ENCODE data around the gene CALM1.

CALM1 gene

DNA sequence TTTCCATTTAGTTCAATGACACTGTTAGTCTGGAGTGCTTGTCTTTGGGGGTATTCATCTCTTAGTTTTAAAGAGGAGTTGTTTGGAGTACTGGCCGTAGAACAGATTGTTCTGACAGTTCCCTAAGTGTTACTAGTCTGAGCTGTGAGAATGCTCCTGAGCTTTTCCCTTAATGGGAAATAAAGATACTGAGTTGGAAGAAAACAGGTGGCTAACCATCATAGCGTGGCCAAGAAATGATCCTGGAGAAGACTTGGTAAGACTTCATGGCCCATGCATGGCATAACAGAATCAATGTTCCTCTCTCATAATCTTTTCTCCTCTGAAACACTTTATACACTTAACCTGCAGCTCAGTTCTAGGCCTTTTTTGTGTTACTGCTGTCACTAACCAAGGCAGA, 6.2 kb downstream of the CALM1 start:
- peaks cover 3% of the 10 kb centered on the region for H3K4me1 ChIP-seq (ENCODE audit: insufficient read depth, insufficient read length)
- no peaks in the 10 kb centered on the region for H3K9me3 ChIP-seq (ENCODE audit: insufficient read depth, low read length)
- peaks cover 81% of the 10 kb centered on the region for H3K36me3 ChIP-seq (ENCODE audit: insufficient read depth, insufficient read length, low read length)
- no peak overlapping the region for H3K4me3 ChIP-seq (ENCODE audit: insufficient read length, low read depth)
- no peak for TF ChIP-seq ZNF274 (IDR thresholded peaks at IDR 0.05; ENCODE audit: low read depth, low read length)
- no peak for TF ChIP-seq YY1 (IDR thresholded peaks at IDR 0.05; ENCODE audit: insufficient read depth, insufficient read length)
- no peak for TF ChIP-seq SUZ12 (IDR thresholded peaks at IDR 0.05; ENCODE audit: extremely low read depth, insufficient read depth, insufficient read length)
- no peak overlapping the region for H3K9ac ChIP-seq (ENCODE audit: insufficient read length, low read depth)
- DNase-seq (ENCODE audit: low read depth, low spot score) = no peak
- no peaks in the 10 kb centered on the region for H3K27me3 ChIP-seq (ENCODE audit: insufficient read depth, insufficient read length)

DNA sequence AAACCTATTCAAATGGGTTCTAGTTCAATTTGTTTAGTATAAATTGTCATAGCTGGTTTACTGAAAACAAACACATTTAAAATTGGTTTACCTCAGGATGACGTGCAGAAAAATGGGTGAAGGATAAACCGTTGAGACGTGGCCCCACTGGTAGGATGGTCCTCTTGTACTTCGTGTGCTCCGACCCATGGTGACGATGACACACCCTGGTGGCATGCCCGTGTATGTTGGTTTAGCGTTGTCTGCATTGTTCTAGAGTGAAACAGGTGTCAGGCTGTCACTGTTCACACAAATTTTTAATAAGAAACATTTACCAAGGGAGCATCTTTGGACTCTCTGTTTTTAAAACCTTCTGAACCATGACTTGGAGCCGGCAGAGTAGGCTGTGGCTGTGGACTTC, 8.3 kb downstream of the CALM1 start:
- H3K9me3 ChIP-seq (ENCODE audit: insufficient read depth, low read length) = no peaks in the 10 kb centered on the region
- no peak overlapping the region for H3K9ac ChIP-seq (ENCODE audit: insufficient read length, low read depth)
- no peak overlapping the region for H3K4me3 ChIP-seq (ENCODE audit: insufficient read length, low read depth)
- peaks cover 8% of the 10 kb centered on the region for H3K4me1 ChIP-seq (ENCODE audit: insufficient read depth, insufficient read length)
- peaks cover 74% of the 10 kb centered on the region for H3K36me3 ChIP-seq (ENCODE audit: insufficient read depth, insufficient read length, low read length)
- no peaks in the 10 kb centered on the region for H3K27me3 ChIP-seq (ENCODE audit: insufficient read depth, insufficient read length)
- DNase-seq (ENCODE audit: low read depth, low spot score) = no peak
- TF ChIP-seq SUZ12 (IDR thresholded peaks at IDR 0.05; ENCODE audit: extremely low read depth, insufficient read depth, insufficient read length) = no peak
- TF ChIP-seq YY1 (IDR thresholded peaks at IDR 0.05; ENCODE audit: insufficient read depth, insufficient read length) = no peak
- TF ChIP-seq ZNF274 (IDR thresholded peaks at IDR 0.05; ENCODE audit: low read depth, low read length) = no peak

DNA sequence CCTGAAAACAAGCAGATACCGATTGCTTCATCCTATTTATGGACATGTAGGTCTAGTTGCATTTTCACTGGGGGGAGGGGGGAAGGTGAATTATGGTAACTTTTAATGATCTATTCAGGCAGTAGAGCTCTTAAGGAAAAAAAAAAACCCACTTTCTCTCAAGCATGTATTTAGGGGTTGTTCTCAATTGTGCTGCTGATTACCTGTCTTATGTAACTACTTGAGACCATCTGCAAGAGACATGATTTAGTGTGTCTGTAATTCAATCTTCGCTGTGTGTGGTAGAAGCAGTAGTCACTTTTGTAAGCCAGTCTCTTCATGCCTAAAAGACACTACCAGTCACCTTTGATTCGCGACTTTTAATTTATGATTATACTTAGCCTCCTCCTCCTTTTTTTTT, 8.9 kb downstream of the CALM1 start:
- no peak overlapping the region for H3K4me3 ChIP-seq (ENCODE audit: insufficient read length, low read depth)
- DNase-seq (ENCODE audit: low read depth, low spot score) = no peak
- no peak overlapping the region for H3K9ac ChIP-seq (ENCODE audit: insufficient read length, low read depth)
- no peak for TF ChIP-seq YY1 (IDR thresholded peaks at IDR 0.05; ENCODE audit: insufficient read depth, insufficient read length)
- TF ChIP-seq ZNF274 (IDR thresholded peaks at IDR 0.05; ENCODE audit: low read depth, low read length) = no peak
- TF ChIP-seq SUZ12 (IDR thresholded peaks at IDR 0.05; ENCODE audit: extremely low read depth, insufficient read depth, insufficient read length) = no peak
- no peaks in the 10 kb centered on the region for H3K9me3 ChIP-seq (ENCODE audit: insufficient read depth, low read length)
- H3K27me3 ChIP-seq (ENCODE audit: insufficient read depth, insufficient read length) = no peaks in the 10 kb centered on the region
- H3K36me3 ChIP-seq (ENCODE audit: insufficient read depth, insufficient read length, low read length) = peaks cover 68% of the 10 kb centered on the region
- peaks cover 8% of the 10 kb centered on the region for H3K4me1 ChIP-seq (ENCODE audit: insufficient read depth, insufficient read length)

DNA sequence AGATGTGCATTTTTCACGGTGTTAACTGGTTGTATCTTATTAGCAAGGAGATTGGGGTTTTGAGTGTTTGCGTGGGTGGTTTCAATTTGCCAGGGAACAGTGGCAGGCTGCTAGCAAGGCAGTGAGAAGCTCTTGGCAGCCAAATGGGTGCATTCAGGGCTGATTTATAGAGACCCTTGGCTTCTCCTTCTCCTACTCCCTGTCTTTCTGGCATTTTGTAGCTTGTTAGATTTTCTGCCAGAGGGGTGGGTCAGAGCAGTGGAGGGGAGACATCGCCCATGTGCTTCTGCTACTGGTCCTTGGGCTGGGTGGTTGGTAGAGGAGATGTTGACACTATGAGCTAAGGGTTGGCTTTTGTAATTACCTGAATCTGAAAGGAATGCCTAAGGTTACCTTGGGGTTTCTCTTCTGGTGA, 9.6 kb downstream of the CALM1 start:
- peaks cover 61% of the 10 kb centered on the region for H3K36me3 ChIP-seq (ENCODE audit: insufficient read depth, insufficient read length, low read length)
- H3K4me1 ChIP-seq (ENCODE audit: insufficient read depth, insufficient read length) = peaks cover 8% of the 10 kb centered on the region
- no peak overlapping the region for H3K4me3 ChIP-seq (ENCODE audit: insufficient read length, low read depth)
- TF ChIP-seq SUZ12 (IDR thresholded peaks at IDR 0.05; ENCODE audit: extremely low read depth, insufficient read depth, insufficient read length) = no peak
- no peak for TF ChIP-seq ZNF274 (IDR thresholded peaks at IDR 0.05; ENCODE audit: low read depth, low read length)
- TF ChIP-seq YY1 (IDR thresholded peaks at IDR 0.05; ENCODE audit: insufficient read depth, insufficient read length) = no peak
- no peaks in the 10 kb centered on the region for H3K9me3 ChIP-seq (ENCODE audit: insufficient read depth, low read length)
- H3K9ac ChIP-seq (ENCODE audit: insufficient read length, low read depth) = no peak overlapping the region
- H3K27me3 ChIP-seq (ENCODE audit: insufficient read depth, insufficient read length) = no peaks in the 10 kb centered on the region
- DNase-seq (ENCODE audit: low read depth, low spot score) = no peak

DNA sequence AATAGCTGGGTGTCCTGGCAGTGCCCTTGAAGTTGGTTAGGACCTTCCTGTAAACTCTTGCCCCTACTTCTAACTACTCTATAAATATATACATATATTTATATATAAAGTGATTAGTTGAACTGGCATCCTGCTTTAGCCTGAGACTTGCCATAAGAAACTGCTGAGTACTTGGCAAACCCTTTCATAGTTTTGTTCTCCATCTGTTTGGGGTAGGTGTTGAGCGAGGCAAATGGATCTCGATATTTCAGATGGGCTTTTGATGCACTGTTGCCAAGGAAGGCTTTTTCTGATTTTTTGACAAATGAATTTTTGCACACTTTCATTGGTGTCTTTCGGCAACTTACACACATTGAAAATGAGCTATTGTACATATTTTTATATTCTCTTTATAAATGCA, 10.4 kb downstream of the CALM1 start:
- peaks cover 8% of the 10 kb centered on the region for H3K4me1 ChIP-seq (ENCODE audit: insufficient read depth, insufficient read length)
- H3K9me3 ChIP-seq (ENCODE audit: insufficient read depth, low read length) = no peaks in the 10 kb centered on the region
- TF ChIP-seq YY1 (IDR thresholded peaks at IDR 0.05; ENCODE audit: insufficient read depth, insufficient read length) (no peak), SUZ12 (IDR thresholded peaks at IDR 0.05; ENCODE audit: extremely low read depth, insufficient read depth, insufficient read length) (no peak), ZNF274 (IDR thresholded peaks at IDR 0.05; ENCODE audit: low read depth, low read length) (no peak)
- no peak for DNase-seq (ENCODE audit: low read depth, low spot score)
- no peak overlapping the region for H3K9ac ChIP-seq (ENCODE audit: insufficient read length, low read depth)
- peaks cover 53% of the 10 kb centered on the region for H3K36me3 ChIP-seq (ENCODE audit: insufficient read depth, insufficient read length, low read length)
- no peaks in the 10 kb centered on the region for H3K27me3 ChIP-seq (ENCODE audit: insufficient read depth, insufficient read length)
- H3K4me3 ChIP-seq (ENCODE audit: insufficient read length, low read depth) = no peak overlapping the region

DNA sequence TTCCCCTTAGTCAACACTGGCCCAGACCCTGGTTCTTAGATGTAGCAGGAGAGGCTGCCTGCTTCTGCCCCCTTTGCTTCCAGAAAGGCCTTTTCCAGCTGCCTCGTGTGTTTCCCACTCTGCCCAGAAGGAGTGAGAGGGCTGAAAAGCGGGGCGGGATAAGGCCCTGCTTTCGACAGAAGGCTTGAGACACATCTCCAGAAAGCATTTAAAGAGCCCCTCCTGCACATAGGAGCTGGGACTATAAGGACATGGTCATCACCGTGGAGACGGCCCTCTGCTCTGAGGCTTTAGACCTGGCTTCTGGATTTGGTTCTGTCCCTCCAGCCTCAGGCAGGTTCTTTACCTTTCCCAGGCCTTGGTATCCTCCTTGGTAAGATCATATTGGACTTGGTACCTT, 11.9 kb downstream of the CALM1 start:
- H3K4me3 ChIP-seq (ENCODE audit: insufficient read length, low read depth) = no peak overlapping the region
- no peak overlapping the region for H3K9ac ChIP-seq (ENCODE audit: insufficient read length, low read depth)
- H3K4me1 ChIP-seq (ENCODE audit: insufficient read depth, insufficient read length) = peaks cover 8% of the 10 kb centered on the region
- peaks cover 38% of the 10 kb centered on the region for H3K36me3 ChIP-seq (ENCODE audit: insufficient read depth, insufficient read length, low read length)
- no peak for DNase-seq (ENCODE audit: low read depth, low spot score)
- TF ChIP-seq SUZ12 (IDR thresholded peaks at IDR 0.05; ENCODE audit: extremely low read depth, insufficient read depth, insufficient read length) (no peak), ZNF274 (IDR thresholded peaks at IDR 0.05; ENCODE audit: low read depth, low read length) (no peak), YY1 (IDR thresholded peaks at IDR 0.05; ENCODE audit: insufficient read depth, insufficient read length) (no peak)
- H3K27me3 ChIP-seq (ENCODE audit: insufficient read depth, insufficient read length) = no peaks in the 10 kb centered on the region
- no peaks in the 10 kb centered on the region for H3K9me3 ChIP-seq (ENCODE audit: insufficient read depth, low read length)

DNA sequence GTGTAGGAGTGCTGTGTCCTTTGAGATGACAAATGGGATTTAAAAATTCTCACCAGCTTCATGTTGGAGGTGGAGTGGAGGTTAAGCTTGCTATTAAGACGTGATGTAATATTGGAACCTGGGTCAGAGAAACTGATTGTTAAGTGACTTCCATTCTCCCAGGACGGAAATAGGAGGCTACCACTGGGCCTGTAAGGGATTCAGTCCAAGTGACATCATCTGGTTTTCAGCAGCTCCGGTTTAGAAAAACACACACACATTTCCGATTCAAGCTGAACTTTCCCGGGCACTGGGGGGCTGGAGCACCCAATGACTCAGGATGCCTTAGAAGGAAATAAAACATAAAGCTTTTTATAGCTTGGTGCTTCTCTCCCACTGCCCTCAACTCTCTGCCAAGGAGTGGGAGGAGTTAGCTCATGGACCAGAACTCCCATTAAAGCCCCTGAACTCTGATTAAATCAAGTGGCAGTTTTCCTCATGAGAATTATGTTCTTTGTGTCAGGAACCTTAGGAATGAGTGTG, 12.4 kb downstream of the CALM1 start:
- Histone ChIP-seq H3K9me3 (ENCODE audit: insufficient read depth, low read length) (no peaks in the 10 kb centered on the region), H3K36me3 (ENCODE audit: insufficient read depth, insufficient read length, low read length) (peaks cover 33% of the 10 kb centered on the region), H3K9ac (ENCODE audit: insufficient read length, low read depth) (no peak overlapping the region), H3K4me1 (ENCODE audit: insufficient read depth, insufficient read length) (peaks cover 8% of the 10 kb centered on the region), H3K27me3 (ENCODE audit: insufficient read depth, insufficient read length) (no peaks in the 10 kb centered on the region), H3K4me3 (ENCODE audit: insufficient read length, low read depth) (no peak overlapping the region)
- DNase-seq (ENCODE audit: low read depth, low spot score) = no peak
- TF ChIP-seq ZNF274 (IDR thresholded peaks at IDR 0.05; ENCODE audit: low read depth, low read length) = no peak
- TF ChIP-seq YY1 (IDR thresholded peaks at IDR 0.05; ENCODE audit: insufficient read depth, insufficient read length) = no peak
- TF ChIP-seq SUZ12 (IDR thresholded peaks at IDR 0.05; ENCODE audit: extremely low read depth, insufficient read depth, insufficient read length) = no peak

Data from NT2/D1 (cell line).